Heart left ventricle (tissue), 13 donors: ENCODE results near the gene TRIM71.

ENCODE experiments used
- CTCF ChIP-seq, 12 donors: fragments of 200-600 bp; sonication (generic) in 4 of 12; IDR thresholded peaks; one replicate each; pipeline versions ENCODE4 v1.5.0 to v1.8.0; 2018 to 2022; ENCODE audit warnings: antibody characterized with exemption in 12 of 12, mild to moderate bottlenecking in 5 of 12
- POLR2A ChIP-seq, 2 donors: fragments of 450-650 bp; IDR thresholded peaks; one replicate each; pipeline ENCODE4 v1.6.1; 2017; ENCODE audit warnings: antibody characterized with exemption in 2 of 2, mild to moderate bottlenecking in 2 of 2, moderate library complexity in 2 of 2
- donor health status: ischemic (EF 13 %, LVEDD 7.1; RV severe dilation, severe dysfunction).
- donor health status: DM: no; HTN: yes; CAD: no.
- donor health status: DM: no; HTN: no; CAD: no.
- donor health status: ischemic (EF 25% LVEDD 6.9; RV normal size, moderate dysfunction).
- donor health status: ischemic (EF 25% LVEDD 5.7; RV mildly dilated, moderate dysfunction).
- donor health status: ischemic (EF 35%, LVEDD 5.7; RV mildly dilated, moderate dysfunction).
- donor health status: nonischemic (EF 11% LVEDD 7.7; RV severe dilation, severe dysfunction).
- donor health status: DM: yes; HTN: yes; CAD: no.
- donor health status: PGD.
- donor health status: ischemic (EF 29% LVEDD 5.4; RV normal size, mild dysfunction).
- donor health status: nonischemic (EF 23%, LVEDD 6.1; RV moderate dilation, normal function).

- TF ChIP-seq CTCF (IDR thresholded peaks at IDR 0.05) (no peak), POLR2A (IDR thresholded peaks at IDR 0.05) (no peak)
These were observed 93.2 kb downstream of the TRIM71 start for GRCh38 chr3:32910954-32911353.
